Right lobe of liver (tissue), 6 donors: ENCODE results near the gene INPP5A. TPM values are rescaled to one million over a fixed set of nuclear protein-coding genes. Genes with fewer than 3 reads are reported as not detected.

Experiments used
- ATAC-seq, 4 donors: fragments of 200-7000 bp; cut with Tn5 transposase; one replicate each; pipeline ENCODE4 v1.9.1; 2020; ENCODE audit warnings: mild to moderate bottlenecking in 4 of 4, moderate library complexity in 4 of 4
- DNase-seq, 3 donors: peaks; one replicate each; pipeline ENCODE4 v3.0.0-alpha.2; 2020
- H3K27ac ChIP-seq, 3 donors: fragments of 200-600 bp; one replicate each; pipeline ENCODE4 v1.8.0; 2022
- H3K27me3 ChIP-seq, 2 donors: fragments of 200-600 bp; one replicate each; pipeline ENCODE4 v1.8.0; 2022
- H3K36me3 ChIP-seq, 4 donors: fragments of 200-600 bp; sonication (generic) in 1 of 4; one replicate each; pipeline versions ENCODE4 v1.5.1 to v1.8.0; 2017 to 2022; ENCODE audit warnings: control low read depth in 1 of 4
- H3K4me1 ChIP-seq, 4 donors: fragments of 200-600 bp; sonication (generic) in 1 of 4; one replicate each; pipeline versions ENCODE4 v1.5.1 to v1.8.0; 2017 to 2022; ENCODE audit warnings: control low read depth in 1 of 4
- H3K4me3 ChIP-seq, 3 donors: fragments of 200-600 bp; one replicate each; pipeline ENCODE4 v1.8.0; 2022
- H3K9me3 ChIP-seq, 4 donors: fragments of 200-600 bp; sonication (generic) in 1 of 4; one replicate each; pipeline versions ENCODE4 v1.5.1 to v1.8.0; 2017 to 2022; ENCODE audit warnings: control low read depth in 1 of 4
- CTCF ChIP-seq, 4 donors: fragments of 200-600 bp in 3 of 4; fragments of 450-650 bp in 1 of 4; IDR thresholded peaks; one replicate each; pipeline versions ENCODE4 v1.5.1 to v1.8.0; 2016 to 2022; ENCODE audit warnings: antibody characterized with exemption in 4 of 4, mild to moderate bottlenecking in 2 of 4
- POLR2A ChIP-seq: fragments of 450-650 bp; IDR thresholded peaks from one replicate; pipeline ENCODE4 v1.6.1; 2017; ENCODE audit warnings: antibody characterized with exemption, mild to moderate bottlenecking
- WGBS: methylation state at CpG from one replicate; pipeline ENCODE4 v1.1.6; 2018; ENCODE audit warnings: low coverage, low lambda C conversion rate; ENCODE audit not compliant: insufficient coverage; ENCODE audit errors: missing lambda C conversion rate; 5-methylcytosine and 5-hydroxymethylcytosine counted together
- intact Hi-C, 2 donors: fragments of 100-400 bp; cut with DNase I; formaldehyde crosslinking; loops; one replicate each; pipeline versions ENCODE4 v1.11.2 to v1.14.1; 2022
- total RNA-seq, 6 experiments: library from RNA; depleted of rRNA in 2 of 6; stranded (reverse); fragments of >200 nt in 2 of 6; fragmentation: NEBNext Ultra II Directional in 3 of 6; extraction: Animal tissue kit (Norgen Biotek cat#: 25700) in 3 of 6; gene quantifications; one replicate each; pipeline versions ENCODE4 v1.1.0 to v1.2.4, GENCODE V29; 2016 to 2023
- donor health status: DM: no; HTN: yes; CAD: no.
- donor health status: DM: no; HTN: no; CAD: no.
- donor health status: DM: no; HTN: no; CAD: no.
- donor health status: DM: no; HTN: yes; CAD: no.
- donor health status: DM: no; HTN: yes; CAD: no.

Gene INPP5A
- total RNA-seq, 6 experiments from 2014 or later = 12.5 to 24.6 (median 16.9) TPM

- intact Hi-C loops = loop anchor here in 1 of 2 donors (10.0 kb wide), 1 partner anchor 252 kb away; no protein-coding TSS in a partner anchor
- no peaks in the 10 kb centered on the region for H3K4me1 ChIP-seq
Observed at GRCh38 chr10:132636358-132636757, 98.8 kb downstream of the INPP5A start.

GRCh38 chr10:132637477-132638129, 100.0 kb downstream of the INPP5A start:
- H3K27ac ChIP-seq = no peak overlapping the region
- H3K9me3 ChIP-seq = no peaks in the 10 kb centered on the region
- intact Hi-C loops = loop anchor here in 1 of 2 donors (10.0 kb wide), 1 partner anchor 253 kb away; no protein-coding TSS in a partner anchor
- ATAC-seq = peak; percentile 72 to 92 (median 82)
- WGBS = 35% methylated on average over 17 of the region's 19 CpGs
- H3K36me3 ChIP-seq = no peaks in the 10 kb centered on the region
- H3K4me1 ChIP-seq = no peaks in the 10 kb centered on the region
- H3K27me3 ChIP-seq = no peaks in the 10 kb centered on the region
- TF ChIP-seq CTCF (IDR thresholded peaks at IDR 0.05) = peak; percentile 63 to 78 (median 64)
- no peak for TF ChIP-seq POLR2A
- DNase-seq = peak in 2 of 3 donors; percentile 16 to 18
- no peak overlapping the region for H3K4me3 ChIP-seq

More at GRCh38 chr10:132636358-132636757, 98.8 kb downstream of the INPP5A start:
- H3K36me3 ChIP-seq = no peaks in the 10 kb centered on the region
- no peak for ATAC-seq
- H3K27ac ChIP-seq = no peak overlapping the region
- no peak for TF ChIP-seq CTCF (IDR thresholded peaks at IDR 0.05)
- TF ChIP-seq POLR2A = no peak
- WGBS = 63% methylated on average over 1 of the region's 9 CpGs
- no peaks in the 10 kb centered on the region for H3K9me3 ChIP-seq
- DNase-seq = peak in 2 of 3 donors; percentile 27 to 42
- no peak overlapping the region for H3K4me3 ChIP-seq
- H3K27me3 ChIP-seq = no peaks in the 10 kb centered on the region

GRCh38 chr10:132638130-132638515, 100.5 kb downstream of the INPP5A start:
- DNase-seq (peak in 2 of 3 donors; percentile 22 to 31), ATAC-seq (peak; percentile 9 to 31 (median 19))
- Histone ChIP-seq H3K36me3 (no peaks in the 10 kb centered on the region), H3K27me3 (no peaks in the 10 kb centered on the region), H3K27ac (no peak overlapping the region), H3K4me1 (no peaks in the 10 kb centered on the region), H3K4me3 (no peak overlapping the region), H3K9me3 (no peaks in the 10 kb centered on the region)
- WGBS = 60% methylated on average over 8 of the region's 8 CpGs
- no peak for TF ChIP-seq POLR2A
- no peak for TF ChIP-seq CTCF (IDR thresholded peaks at IDR 0.05)
- intact Hi-C loops = loop anchor here in 1 of 2 donors (10.0 kb wide), 1 partner anchor 253 kb away; no protein-coding TSS in a partner anchor

- no peak for ATAC-seq
- Histone ChIP-seq H3K27me3 (no peaks in the 10 kb centered on the region), H3K4me3 (no peak overlapping the region), H3K27ac (no peak overlapping the region), H3K36me3 (no peaks in the 10 kb centered on the region), H3K9me3 (no peaks in the 10 kb centered on the region), H3K4me1 (no peaks in the 10 kb centered on the region)
- no peak for TF ChIP-seq POLR2A
- TF ChIP-seq CTCF (IDR thresholded peaks at IDR 0.05) = no peak
- WGBS = 73% methylated on average over 3 of the region's 4 CpGs
- intact Hi-C loops = loop anchor here in 1 of 2 donors (10.0 kb wide), 1 partner anchor 255 kb away; no protein-coding TSS in a partner anchor
- DNase-seq = no peak
Observed at GRCh38 chr10:132639470-132639869, 101.9 kb downstream of the INPP5A start.
